C4-2B (cell line): ENCODE results near the gene GPR37L1.
A peak's percentile ranks its signal among the peaks of the same experiment; 100 is the strongest.
"Not testable (repeated sequence)": the region's sequence is repeated elsewhere in the genome, so short reads cannot be mapped to it uniquely, and the experiment has no call there.

Experiments used
- H3K27ac ChIP-seq: fragments of 450-650 bp; 2 replicates; pipeline ENCODE4 v1.5.1; 2017
- CTCF ChIP-seq: fragments of 450-650 bp; conservative IDR thresholded peaks from 2 replicates; pipeline ENCODE4 v1.5.1; 2017; ENCODE audit warnings: mild to moderate bottlenecking
- ZFX ChIP-seq: fragments of 450-650 bp; IDR thresholded peaks from 2 replicates; pipeline ENCODE4 v1.6.1; 2017

The GPR37L1 gene

GRCh38 chr1:202140833-202141232 lies 18.1 kb downstream of the GPR37L1 start:
- H3K27ac ChIP-seq, result no peak overlapping the region
- no peak for TF ChIP-seq ZFX
- TF ChIP-seq CTCF, result no peak

- not testable (repeated sequence) for H3K27ac ChIP-seq
These were observed 18.8 kb downstream of the GPR37L1 start for GRCh38 chr1:202141468-202141867.

GRCh38 chr1:202143011-202143767 lies 20.5 kb downstream of the GPR37L1 start:
- TF ChIP-seq CTCF (no peak), ZFX (no peak)
- H3K27ac ChIP-seq, result peak overlapping the region; percentile 80

GRCh38 chr1:202143768-202144401 lies 21.2 kb downstream of the GPR37L1 start:
- TF ChIP-seq CTCF (no peak), ZFX (peak; percentile 99)
- H3K27ac ChIP-seq, result peak overlapping the region; percentile 80

GRCh38 chr1:202144402-202145067 lies 21.8 kb downstream of the GPR37L1 start, which contains the start of gene ARL8A:
Gene ARL8A, minus strand, starts transcription at chr1:202144737. Its CDS starts 165 bp downstream, at chr1:202144572.
- peak; percentile 85 for TF ChIP-seq ZFX
- TF ChIP-seq CTCF, result no peak
- peak within 1 kb of the TSS; percentile 80 for H3K27ac ChIP-seq

GRCh38 chr1:202145068-202145743 lies 22.5 kb downstream of the GPR37L1 start:
- peak overlapping the region; percentile 80 for H3K27ac ChIP-seq
- no peak for TF ChIP-seq ZFX
- TF ChIP-seq CTCF, result no peak

- H3K27ac ChIP-seq, result not testable (repeated sequence)
These were observed 23.0 kb downstream of the GPR37L1 start for GRCh38 chr1:202145744-202146140.

GRCh38 chr1:202146279-202146678 lies 23.6 kb downstream of the GPR37L1 start:
- no peak for TF ChIP-seq CTCF
- TF ChIP-seq ZFX, result no peak
- no peak overlapping the region for H3K27ac ChIP-seq
